ENCODE measurements around the gene MAP3K20. TPM values are rescaled to one million over a fixed set of nuclear protein-coding genes. Genes with fewer than 3 reads are reported as not detected.
"Not testable (repeated sequence)": the region's sequence is repeated elsewhere in the genome, so short reads cannot be mapped to it uniquely, and the experiment has no call there.

The MAP3K20 gene
- polyA plus RNA-seq, 3 donors: 26.4 to 28.7 (median 27.3) TPM

DNA sequence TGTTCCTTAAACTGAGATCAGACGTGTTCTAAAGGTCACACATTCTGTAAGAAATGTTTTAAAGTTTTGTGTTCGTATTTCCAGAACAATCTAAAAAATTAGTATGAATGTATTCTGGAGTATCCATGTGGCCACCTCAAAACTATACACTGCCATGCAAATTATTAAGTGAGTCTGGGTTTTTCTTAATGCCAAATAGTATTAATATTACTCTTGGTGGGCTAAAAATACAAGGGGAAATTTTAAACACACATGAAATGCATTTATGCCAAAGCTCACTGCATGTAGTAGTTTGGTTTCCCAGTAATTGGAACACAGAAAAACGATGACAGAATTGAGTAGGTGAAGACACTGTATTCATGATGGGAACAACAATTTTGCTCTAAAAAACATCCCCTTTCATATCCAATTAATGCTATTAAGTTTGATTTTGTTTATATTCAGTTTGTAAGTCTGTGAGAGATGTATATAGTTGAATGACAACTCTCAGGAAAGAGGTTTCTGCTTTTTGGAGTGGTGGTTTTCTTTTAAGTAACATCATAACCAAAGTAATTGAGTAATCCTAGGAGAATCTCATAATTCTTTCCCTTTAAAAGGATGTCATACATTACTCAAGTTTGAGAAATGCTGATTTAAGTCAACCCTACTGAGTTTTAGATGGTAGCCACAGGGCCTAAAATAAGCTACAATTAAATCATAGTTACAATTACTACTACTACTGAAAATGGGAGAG lies 203.3 kb downstream of the MAP3K20 start:
- DNase-seq (ENCODE audit: extremely low read depth in 1 of 11, low read depth in 9 of 11, low spot score in 4 of 11): no peak

- no peak for DNase-seq (ENCODE audit: extremely low read depth in 1 of 11, low read depth in 9 of 11, low spot score in 4 of 11)
Measured at GRCh38 chr2:173279527-173279868, 203.9 kb downstream of the MAP3K20 start.

DNA sequence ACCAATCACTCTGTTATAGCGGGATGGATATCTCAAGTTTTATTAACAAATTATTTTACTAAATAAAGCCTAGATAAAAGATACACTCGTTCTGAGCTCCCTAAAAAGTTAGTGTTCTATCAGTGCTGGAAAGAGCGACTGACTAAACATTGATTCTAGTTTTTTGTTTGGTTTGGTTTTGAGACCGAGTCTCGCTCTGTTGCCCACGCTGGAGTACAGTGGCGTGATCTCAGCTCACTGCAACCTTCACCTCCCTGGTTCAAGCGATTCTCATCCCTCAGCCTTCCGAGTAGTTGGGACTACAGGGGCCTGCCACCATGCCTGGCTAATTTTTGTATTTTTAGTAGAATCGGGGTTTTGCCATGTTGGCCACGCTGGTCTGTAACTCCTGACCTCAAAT lies 205.2 kb downstream of the MAP3K20 start:
- no peak for DNase-seq (ENCODE audit: extremely low read depth in 1 of 11, low read depth in 9 of 11, low spot score in 4 of 11)

- DNase-seq (ENCODE audit: extremely low read depth in 1 of 11, low read depth in 9 of 11, low spot score in 4 of 11): not testable (repeated sequence)
Measured at GRCh38 chr2:173281898-173282297, 206.3 kb downstream of the MAP3K20 start.

DNA sequence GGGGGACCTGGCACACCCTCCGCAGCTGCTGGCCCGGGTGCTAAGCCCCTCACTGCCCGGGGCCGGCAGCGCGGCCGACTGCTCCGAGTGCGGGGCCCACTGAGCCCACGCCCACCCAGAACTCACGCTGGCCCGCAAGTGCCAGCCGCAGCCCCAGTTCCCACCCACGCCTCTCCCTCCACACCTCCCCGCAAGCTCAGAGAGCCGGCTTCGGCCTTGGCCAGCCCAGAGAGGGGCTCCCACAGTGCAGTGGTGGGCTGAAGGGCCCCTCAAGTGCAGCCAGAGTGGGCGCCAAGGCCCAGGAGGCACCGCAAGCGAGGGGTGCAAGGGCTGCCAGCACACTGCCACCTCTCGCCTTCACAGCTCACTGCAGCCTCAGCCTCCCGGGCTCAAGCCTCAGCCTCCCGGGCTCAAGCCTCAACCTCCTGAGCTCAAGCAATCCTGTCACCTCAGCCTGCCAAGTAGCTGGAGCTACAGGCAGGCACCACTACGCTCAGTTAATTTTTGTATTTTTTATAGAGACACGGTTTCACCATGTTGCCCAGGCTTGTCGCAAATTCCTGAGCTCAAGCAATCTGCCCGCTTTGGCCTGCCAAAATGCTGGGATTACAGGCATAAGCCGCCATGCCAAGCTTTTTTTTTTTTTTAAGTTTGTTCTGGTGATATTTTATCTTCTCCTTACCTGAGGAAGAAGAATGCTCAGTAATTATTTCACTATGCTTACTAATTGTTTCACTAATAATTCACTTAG lies 207.3 kb downstream of the MAP3K20 start:
- DNase-seq (ENCODE audit: extremely low read depth in 1 of 11, low read depth in 9 of 11, low spot score in 4 of 11): no peak

DNA sequence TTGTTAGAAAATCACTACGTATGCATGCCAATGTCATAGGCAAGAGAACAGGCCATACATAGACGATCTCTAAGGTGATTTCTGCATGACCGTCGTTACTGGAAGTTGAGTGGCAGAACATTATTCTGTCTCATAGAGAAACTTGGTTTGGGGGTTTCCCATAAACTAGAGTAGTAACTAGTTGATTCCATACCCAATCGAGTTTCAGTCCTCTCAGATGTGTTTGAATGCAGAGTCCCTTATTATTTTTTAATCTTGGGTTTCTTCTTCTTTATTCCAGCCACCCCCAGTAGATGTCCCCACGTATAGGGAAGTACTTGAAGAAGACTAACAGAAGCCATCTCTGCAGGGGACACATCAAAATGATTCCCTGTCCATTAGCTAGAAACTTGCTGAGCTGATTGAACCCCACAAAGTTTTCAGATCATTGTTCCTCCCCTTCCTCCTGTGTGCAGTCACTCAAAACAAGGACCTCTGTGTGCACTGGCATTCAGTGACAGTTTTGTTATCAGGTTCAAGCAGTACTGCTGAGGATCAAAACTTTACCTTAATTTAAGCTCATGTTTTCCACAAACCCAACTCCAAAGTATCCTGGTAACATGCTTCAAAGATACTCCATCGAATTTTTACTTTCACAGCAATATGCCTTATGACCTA lies 210.6 kb downstream of the MAP3K20 start:
- no peak for DNase-seq (ENCODE audit: extremely low read depth in 1 of 11, low read depth in 9 of 11, low spot score in 4 of 11)

GRCh38 chr2:173287594-173287993 lies 211.9 kb downstream of the MAP3K20 start:
- DNase-seq (ENCODE audit: extremely low read depth in 1 of 11, low read depth in 9 of 11, low spot score in 4 of 11): no peak

DNA sequence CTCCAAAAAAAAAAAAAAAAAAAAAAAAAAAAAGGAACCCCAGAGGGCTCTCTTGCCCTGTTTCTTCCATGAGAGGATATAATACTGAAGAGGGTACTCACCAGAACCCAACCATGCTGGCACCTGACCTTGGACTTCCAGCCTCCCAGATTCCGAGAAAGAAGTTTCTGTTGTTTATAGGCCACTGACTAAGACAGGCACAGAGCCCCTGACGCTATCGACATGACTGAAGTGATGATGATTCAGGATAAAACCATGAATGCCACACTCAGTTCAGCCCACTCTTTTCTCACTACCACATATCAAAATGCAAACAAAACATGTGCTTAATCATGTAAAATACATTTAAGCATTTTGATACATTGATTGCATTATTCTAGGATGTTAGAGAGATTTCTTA lies 212.9 kb downstream of the MAP3K20 start:
- DNase-seq (ENCODE audit: extremely low read depth in 1 of 11, low read depth in 9 of 11, low spot score in 4 of 11): no peak

- no peak for DNase-seq (ENCODE audit: extremely low read depth in 1 of 11, low read depth in 9 of 11, low spot score in 4 of 11)
Measured at GRCh38 chr2:173290046-173290445, 214.4 kb downstream of the MAP3K20 start.

DNA sequence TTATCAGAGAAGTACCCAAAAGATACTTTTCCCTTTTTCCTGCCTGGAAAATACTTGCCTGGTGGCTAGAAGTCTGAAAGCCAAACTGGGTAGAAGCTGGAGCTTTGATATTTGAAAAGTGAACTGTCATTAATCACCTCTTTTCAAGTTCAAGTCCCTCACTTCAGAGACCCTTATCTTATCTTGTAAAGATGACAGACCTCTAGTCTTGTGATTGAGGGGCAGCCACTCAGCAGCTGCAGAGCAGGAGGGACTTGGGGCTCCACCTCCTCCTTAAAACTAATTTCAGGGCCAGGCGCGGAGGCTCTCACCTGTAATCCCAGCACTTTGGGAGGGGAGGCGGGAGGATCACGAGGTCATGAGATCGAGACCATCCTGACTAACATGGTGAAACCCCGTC lies 214.9 kb downstream of the MAP3K20 start:
- no peak for DNase-seq (ENCODE audit: extremely low read depth in 1 of 11, low read depth in 9 of 11, low spot score in 4 of 11)

DNA sequence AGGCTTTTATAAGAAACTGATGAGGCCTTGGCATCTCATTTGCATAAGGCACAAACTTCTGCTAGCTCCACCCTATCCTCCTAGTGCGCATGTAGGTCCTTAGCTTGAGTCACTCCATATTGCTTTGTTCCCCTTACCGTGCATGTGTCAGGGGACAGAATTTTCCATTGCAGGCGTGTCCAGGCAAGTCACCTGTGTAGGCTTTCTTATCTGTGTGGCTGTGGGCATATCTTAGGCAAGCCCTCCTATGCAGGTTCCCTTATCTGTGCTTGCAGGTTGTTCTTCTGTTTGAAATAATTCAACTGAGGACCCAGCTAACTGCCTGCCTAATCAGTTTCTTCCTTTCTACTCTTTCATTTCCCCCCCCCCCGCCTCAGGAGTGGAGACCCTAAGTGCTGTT lies 215.8 kb downstream of the MAP3K20 start:
- DNase-seq (ENCODE audit: extremely low read depth in 1 of 11, low read depth in 9 of 11, low spot score in 4 of 11): no peak

- DNase-seq (ENCODE audit: extremely low read depth in 1 of 11, low read depth in 9 of 11, low spot score in 4 of 11): no peak
Measured at GRCh38 chr2:173296235-173296634, 220.6 kb downstream of the MAP3K20 start.

DNA sequence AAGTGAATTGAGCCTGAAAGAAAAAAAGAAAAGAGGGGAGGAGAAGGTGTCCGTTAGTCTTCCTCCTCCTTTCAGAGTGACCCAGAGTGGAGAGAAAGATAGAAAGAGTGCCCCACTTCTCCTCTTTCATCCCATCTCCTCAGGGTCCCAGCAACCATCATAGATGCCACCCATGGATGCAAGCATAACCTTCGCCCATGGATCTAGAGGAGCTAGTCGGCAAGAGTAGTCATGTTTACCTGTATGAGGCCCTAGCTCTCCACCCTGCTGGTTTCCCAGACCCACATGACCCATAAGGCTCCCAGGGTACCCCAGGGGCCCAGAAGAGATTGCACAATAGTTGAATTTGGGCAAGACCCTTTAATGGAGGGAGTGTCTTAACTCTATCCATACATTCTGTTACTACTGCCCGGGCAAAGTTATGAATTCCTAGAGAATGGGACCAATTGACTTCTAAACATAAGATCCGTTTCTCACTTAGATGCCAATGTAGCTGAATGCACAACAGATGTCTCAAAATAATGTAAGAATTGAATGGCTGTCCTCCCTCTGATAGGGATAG lies 223.0 kb downstream of the MAP3K20 start:
- no peak for DNase-seq (ENCODE audit: extremely low read depth in 1 of 11, low read depth in 9 of 11, low spot score in 4 of 11)

- no peak for DNase-seq (ENCODE audit: extremely low read depth in 1 of 11, low read depth in 9 of 11, low spot score in 4 of 11)
Measured at GRCh38 chr2:173299764-173300163, 224.1 kb downstream of the MAP3K20 start.

GRCh38 chr2:173300458-173300857 lies 224.8 kb downstream of the MAP3K20 start:
- no peak for DNase-seq (ENCODE audit: extremely low read depth in 1 of 11, low read depth in 9 of 11, low spot score in 4 of 11)

- DNase-seq (ENCODE audit: extremely low read depth in 1 of 11, low read depth in 9 of 11, low spot score in 4 of 11): not testable (repeated sequence)
Measured at GRCh38 chr2:173301549-173301948, 225.9 kb downstream of the MAP3K20 start.

GRCh38 chr2:173305303-173305702 lies 229.7 kb downstream of the MAP3K20 start:
- DNase-seq (ENCODE audit: extremely low read depth in 1 of 11, low read depth in 9 of 11, low spot score in 4 of 11): no peak

DNA sequence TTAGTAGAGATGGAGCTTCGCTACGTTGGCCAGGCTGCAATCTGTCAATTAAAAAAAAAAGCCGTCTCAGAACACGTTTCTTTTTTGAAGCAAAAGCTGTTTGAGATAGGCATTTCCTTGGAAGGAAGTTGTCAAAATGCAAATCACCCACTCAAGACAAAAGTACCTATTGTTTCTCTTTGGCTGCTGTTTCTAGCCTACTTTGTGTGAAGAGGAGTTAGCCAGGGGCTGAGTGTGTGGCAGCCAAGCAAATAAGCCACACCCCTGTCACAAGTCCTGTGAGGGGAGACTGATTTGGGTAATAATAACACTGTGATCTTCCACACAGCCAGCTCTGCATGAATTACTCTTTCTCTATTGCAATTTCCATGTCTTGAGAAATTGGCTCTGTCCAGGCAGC lies 231.6 kb downstream of the MAP3K20 start:
- DNase-seq (ENCODE audit: extremely low read depth in 1 of 11, low read depth in 9 of 11, low spot score in 4 of 11): no peak

DNA sequence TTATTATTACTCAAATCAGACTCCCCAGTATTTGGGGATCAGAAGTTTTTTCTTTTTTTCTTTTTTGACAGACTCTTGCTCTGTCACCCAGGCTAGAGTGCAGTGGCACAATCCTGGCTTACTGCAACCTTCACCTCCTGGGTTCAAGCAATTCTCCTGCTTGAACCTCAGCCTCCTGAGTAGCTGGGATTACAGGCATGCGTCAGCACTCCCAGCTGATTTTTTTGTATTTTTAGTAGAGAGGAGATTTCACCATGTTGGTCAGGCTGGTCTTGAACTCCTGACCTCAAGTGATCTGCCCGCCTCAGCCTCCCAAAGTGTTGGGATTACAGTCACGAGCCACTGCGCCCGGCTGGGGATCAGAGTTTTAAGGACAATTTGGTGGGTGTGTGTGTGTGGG lies 233.7 kb downstream of the MAP3K20 start:
- not testable (repeated sequence) for DNase-seq (ENCODE audit: extremely low read depth in 1 of 11, low read depth in 9 of 11, low spot score in 4 of 11)

Measured in renal cortex interstitium (tissue), 11 donors.